HepG2 (cell line): ENCODE results near the gene UBALD1. TPM values are rescaled to one million over a fixed set of nuclear protein-coding genes. Genes with fewer than 3 reads are reported as not detected.
A peak's percentile ranks its signal among the peaks of the same experiment; 100 is the strongest.

ENCODE experiments used
- CBX5 ChIP-seq: sonication (generic); formaldehyde crosslinking; IDR thresholded peaks from 2 replicates; pipeline ENCODE4 v1.4.0; 2020; ENCODE audit warnings: missing genetic modification reagents, borderline replicate concordance
- KLF6 ChIP-seq: IDR thresholded peaks from 2 replicates; pipeline ENCODE4 v1.8.0; 2016; ENCODE audit warnings: missing biosample characterization, missing genetic modification reagents
- KLF9 ChIP-seq: IDR thresholded peaks from 2 replicates; pipeline ENCODE4 v1.6.1; 2016; ENCODE audit warnings: low read depth
- RFXANK ChIP-seq: IDR thresholded peaks from 2 replicates; pipeline ENCODE4 v1.6.1; 2016
- TBX2 ChIP-seq: sonication (generic); formaldehyde crosslinking; IDR thresholded peaks from 2 replicates; pipeline ENCODE4 v1.5.0; 2020; ENCODE audit warnings: missing genetic modification reagents, mild to moderate bottlenecking, borderline replicate concordance
- ZNF143 ChIP-seq: sonication (generic); formaldehyde crosslinking; IDR thresholded peaks from 2 replicates; pipeline ENCODE4 v1.4.0; 2020; ENCODE audit warnings: missing genetic modification reagents
- ZNF160 ChIP-seq: sonication (generic); formaldehyde crosslinking; IDR thresholded peaks from 2 replicates; pipeline ENCODE4 v1.8.0; 2022; ENCODE audit warnings: mild to moderate bottlenecking, inconsistent platforms, missing genetic modification reagents
- ZNF207 ChIP-seq: fragments of 450-650 bp; IDR thresholded peaks from 2 replicates; pipeline ENCODE4 v1.6.1; 2016; ENCODE audit warnings: antibody characterized with exemption, borderline replicate concordance
- polyA plus RNA-seq, 8 experiments: library from polyadenylated mRNA; depleted of rRNA in 3 of 8; stranded (reverse) in 7 of 8; unstranded in 1 of 8; fragments of >200 nt; fragmentation: Illumina TruSeq in 4 of 8; extraction: Trizol in 4 of 8; gene quantifications; 2 replicates each; pipeline versions ENCODE4 v1.2.1 to v1.2.3, GENCODE V29; 2011 to 2016; ENCODE audit warnings: low read depth in 4 of 8, missing spikeins in 1 of 8, mixed read lengths in 1 of 8; ENCODE audit not compliant: insufficient read depth in 1 of 8
- total RNA-seq, 5 experiments: library from RNA; depleted of rRNA; stranded (reverse); fragments of >200 nt; fragmentation: Illumina TruSeq; extraction: Trizol; gene quantifications; 2 replicates each; pipeline ENCODE4 v1.2.3, GENCODE V29; 2016; ENCODE audit warnings: low read depth in 1 of 5
- TF ChIP-seq, protein P1 (sequence below): sonication (generic); formaldehyde crosslinking; IDR thresholded peaks from 2 replicates; pipeline ENCODE4 v1.4.0; 2020; ENCODE audit warnings: missing genetic modification reagents, borderline replicate concordance
- TF ChIP-seq, protein P2 (sequence below): IDR thresholded peaks from 2 replicates; pipeline ENCODE4 v1.6.1; 2012; ENCODE audit warnings: low read depth, low read length, improper control_type of control experiment
- TF ChIP-seq, protein P3 (sequence below): sonication (generic); formaldehyde crosslinking; IDR thresholded peaks from 2 replicates; pipeline ENCODE4 v1.5.1; 2020; ENCODE audit warnings: mild to moderate bottlenecking, missing genetic modification reagents
- TF ChIP-seq, protein P4 (sequence below): sonication (generic); formaldehyde crosslinking; IDR thresholded peaks from 2 replicates; pipeline ENCODE4 v1.5.0; 2020; ENCODE audit warnings: missing genetic modification reagents
- TF ChIP-seq, protein P5 (sequence below): IDR thresholded peaks from 2 replicates; pipeline ENCODE4 v1.6.1; 2016; ENCODE audit warnings: missing compliant biosample characterization, missing genetic modification reagents, borderline replicate concordance
- TF ChIP-seq, protein P6 (sequence below): sonication (generic); formaldehyde crosslinking; IDR thresholded peaks from 2 replicates; pipeline ENCODE4 v1.4.0; 2020; ENCODE audit warnings: missing genetic modification reagents; ENCODE audit errors: not compliant biosample characterization
- TF ChIP-seq, protein P7 (sequence below): sonication (generic); formaldehyde crosslinking; IDR thresholded peaks from 2 replicates; pipeline ENCODE4 v1.5.0; 2020; ENCODE audit warnings: mild to moderate bottlenecking, missing genetic modification reagents

The UBALD1 gene
- total and polyA plus RNA-seq, 2 of the 13 experiments (the other 11 are each of a cell fraction or from before 2014, with no cell fraction given): 6.8 to 12.3 TPM

DNA sequence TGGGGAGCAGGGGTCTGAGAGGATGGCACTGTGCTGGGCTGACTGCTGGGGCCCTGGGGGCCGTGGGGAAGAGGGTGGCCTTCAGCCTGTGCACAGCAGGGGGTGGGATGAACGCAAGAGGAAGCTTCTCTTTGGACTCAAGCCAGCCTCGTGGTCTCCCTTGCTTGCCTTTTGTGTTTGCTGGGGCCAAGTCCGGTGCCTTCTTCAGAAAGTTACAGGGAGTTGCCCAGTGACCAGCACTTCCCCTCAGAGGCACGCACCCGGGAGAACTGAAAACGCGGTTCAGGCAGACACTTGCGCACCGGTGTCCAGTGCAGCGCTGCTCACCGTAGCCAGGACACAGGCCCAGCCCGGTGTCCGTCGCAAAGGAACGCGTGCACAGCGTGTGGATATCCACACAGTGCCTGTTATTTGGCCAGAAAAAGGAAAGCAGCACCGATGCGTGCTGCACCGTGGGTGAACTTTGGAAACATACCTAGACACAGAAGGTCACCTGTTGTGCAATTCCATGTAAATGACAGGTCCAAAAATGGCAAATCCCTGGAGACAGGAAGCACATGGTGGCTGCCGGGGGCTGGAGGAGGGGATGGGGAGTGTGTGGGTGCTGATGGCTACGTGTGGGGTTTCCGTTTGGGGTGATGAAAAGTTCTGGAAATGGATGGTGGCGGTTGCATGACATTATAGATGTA is 49.2 kb upstream of the UBALD1 start (continued):
- TF ChIP-seq KLF9 (no peak), RFXANK (no peak), ZNF160 (CRISPR knock-in tag) (peak; percentile 72), KLF6 (peak; percentile 96), TBX2 (CRISPR knock-in tag) (peak; percentile 83), ZNF143 (CRISPR knock-in tag) (peak; percentile 18; the same call in 1 of the 2 replicates), CBX5 (CRISPR knock-in tag) (no peak; the same call in 1 of the 2 replicates), ZNF207 (no peak)
- TF ChIP-seq, protein P1, sequence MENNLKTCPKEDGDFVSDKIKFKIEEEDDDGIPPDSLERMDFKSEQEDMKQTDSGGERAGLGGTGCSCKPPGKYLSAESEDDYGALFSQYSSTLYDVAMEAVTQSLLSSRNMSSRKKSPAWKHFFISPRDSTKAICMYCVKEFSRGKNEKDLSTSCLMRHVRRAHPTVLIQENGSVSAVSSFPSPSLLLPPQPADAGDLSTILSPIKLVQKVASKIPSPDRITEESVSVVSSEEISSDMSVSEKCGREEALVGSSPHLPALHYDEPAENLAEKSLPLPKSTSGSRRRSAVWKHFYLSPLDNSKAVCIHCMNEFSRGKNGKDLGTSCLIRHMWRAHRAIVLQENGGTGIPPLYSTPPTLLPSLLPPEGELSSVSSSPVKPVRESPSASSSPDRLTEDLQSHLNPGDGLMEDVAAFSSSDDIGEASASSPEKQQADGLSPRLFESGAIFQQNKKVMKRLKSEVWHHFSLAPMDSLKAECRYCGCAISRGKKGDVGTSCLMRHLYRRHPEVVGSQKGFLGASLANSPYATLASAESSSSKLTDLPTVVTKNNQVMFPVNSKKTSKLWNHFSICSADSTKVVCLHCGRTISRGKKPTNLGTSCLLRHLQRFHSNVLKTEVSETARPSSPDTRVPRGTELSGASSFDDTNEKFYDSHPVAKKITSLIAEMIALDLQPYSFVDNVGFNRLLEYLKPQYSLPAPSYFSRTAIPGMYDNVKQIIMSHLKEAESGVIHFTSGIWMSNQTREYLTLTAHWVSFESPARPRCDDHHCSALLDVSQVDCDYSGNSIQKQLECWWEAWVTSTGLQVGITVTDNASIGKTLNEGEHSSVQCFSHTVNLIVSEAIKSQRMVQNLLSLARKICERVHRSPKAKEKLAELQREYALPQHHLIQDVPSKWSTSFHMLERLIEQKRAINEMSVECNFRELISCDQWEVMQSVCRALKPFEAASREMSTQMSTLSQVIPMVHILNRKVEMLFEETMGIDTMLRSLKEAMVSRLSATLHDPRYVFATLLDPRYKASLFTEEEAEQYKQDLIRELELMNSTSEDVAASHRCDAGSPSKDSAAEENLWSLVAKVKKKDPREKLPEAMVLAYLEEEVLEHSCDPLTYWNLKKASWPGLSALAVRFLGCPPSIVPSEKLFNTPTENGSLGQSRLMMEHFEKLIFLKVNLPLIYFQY (CRISPR knock-in tag): peak; percentile 86
- TF ChIP-seq, protein P2, sequence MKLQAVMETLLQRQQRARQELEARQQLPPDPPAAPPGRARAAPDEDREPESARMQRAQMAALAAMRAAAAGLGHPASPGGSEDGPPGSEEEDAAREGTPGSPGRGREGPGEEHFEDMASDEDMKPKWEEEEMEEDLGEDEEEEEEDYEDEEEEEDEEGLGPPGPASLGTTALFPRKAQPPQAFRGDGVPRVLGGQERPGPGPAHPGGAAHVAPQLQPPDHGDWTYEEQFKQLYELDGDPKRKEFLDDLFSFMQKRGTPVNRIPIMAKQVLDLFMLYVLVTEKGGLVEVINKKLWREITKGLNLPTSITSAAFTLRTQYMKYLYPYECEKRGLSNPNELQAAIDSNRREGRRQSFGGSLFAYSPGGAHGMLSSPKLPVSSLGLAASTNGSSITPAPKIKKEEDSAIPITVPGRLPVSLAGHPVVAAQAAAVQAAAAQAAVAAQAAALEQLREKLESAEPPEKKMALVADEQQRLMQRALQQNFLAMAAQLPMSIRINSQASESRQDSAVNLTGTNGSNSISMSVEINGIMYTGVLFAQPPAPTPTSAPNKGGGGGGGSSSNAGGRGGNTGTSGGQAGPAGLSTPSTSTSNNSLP: 0 out of 2 replicates have a peak, but pooled peaks have one; percentile 24
- TF ChIP-seq, protein P3, sequence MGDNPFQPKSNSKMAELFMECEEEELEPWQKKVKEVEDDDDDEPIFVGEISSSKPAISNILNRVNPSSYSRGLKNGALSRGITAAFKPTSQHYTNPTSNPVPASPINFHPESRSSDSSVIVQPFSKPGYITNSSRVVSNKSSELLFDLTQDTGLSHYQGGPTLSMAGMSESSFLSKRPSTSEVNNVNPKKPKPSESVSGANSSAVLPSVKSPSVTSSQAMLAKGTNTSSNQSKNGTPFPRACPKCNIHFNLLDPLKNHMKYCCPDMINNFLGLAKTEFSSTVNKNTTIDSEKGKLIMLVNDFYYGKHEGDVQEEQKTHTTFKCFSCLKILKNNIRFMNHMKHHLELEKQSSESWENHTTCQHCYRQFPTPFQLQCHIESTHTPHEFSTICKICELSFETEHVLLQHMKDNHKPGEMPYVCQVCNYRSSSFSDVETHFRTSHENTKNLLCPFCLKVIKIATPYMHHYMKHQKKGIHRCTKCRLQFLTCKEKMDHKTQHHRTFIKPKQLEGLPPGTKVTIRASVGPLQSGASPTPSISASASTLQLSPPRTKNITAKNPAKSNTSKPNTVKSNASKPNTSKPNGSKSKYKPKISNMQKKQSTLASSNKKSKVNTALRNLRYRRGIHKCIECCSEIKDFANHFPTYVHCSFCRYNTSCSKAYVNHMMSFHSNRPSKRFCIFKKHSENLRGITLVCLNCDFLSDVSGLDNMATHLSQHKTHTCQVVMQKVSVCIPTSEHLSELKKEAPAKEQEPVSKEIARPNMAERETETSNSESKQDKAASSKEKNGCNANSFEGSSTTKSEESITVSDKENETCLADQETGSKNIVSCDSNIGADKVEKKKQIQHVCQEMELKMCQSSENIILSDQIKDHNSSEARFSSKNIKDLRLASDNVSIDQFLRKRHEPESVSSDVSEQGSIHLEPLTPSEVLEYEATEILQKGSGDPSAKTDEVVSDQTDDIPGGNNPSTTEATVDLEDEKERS (CRISPR knock-in tag): peak; percentile 91; the same call in 1 of the 2 replicates
- TF ChIP-seq, protein P4, sequence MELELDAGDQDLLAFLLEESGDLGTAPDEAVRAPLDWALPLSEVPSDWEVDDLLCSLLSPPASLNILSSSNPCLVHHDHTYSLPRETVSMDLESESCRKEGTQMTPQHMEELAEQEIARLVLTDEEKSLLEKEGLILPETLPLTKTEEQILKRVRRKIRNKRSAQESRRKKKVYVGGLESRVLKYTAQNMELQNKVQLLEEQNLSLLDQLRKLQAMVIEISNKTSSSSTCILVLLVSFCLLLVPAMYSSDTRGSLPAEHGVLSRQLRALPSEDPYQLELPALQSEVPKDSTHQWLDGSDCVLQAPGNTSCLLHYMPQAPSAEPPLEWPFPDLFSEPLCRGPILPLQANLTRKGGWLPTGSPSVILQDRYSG (CRISPR knock-in tag): peak; percentile 97
- TF ChIP-seq, protein P5, sequence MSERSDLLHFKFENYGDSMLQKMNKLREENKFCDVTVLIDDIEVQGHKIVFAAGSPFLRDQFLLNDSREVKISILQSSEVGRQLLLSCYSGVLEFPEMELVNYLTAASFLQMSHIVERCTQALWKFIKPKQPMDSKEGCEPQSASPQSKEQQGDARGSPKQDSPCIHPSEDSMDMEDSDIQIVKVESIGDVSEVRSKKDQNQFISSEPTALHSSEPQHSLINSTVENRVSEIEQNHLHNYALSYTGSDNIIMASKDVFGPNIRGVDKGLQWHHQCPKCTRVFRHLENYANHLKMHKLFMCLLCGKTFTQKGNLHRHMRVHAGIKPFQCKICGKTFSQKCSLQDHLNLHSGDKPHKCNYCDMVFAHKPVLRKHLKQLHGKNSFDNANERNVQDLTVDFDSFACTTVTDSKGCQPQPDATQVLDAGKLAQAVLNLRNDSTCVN (CRISPR knock-in tag): peak; percentile 90
- TF ChIP-seq, protein P6, sequence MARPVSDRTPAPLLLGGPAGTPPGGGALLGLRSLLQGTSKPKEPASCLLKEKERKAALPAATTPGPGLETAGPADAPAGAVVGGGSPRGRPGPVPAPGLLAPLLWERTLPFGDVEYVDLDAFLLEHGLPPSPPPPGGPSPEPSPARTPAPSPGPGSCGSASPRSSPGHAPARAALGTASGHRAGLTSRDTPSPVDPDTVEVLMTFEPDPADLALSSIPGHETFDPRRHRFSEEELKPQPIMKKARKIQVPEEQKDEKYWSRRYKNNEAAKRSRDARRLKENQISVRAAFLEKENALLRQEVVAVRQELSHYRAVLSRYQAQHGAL (CRISPR knock-in tag): peak; percentile 50
- TF ChIP-seq, protein P7, sequence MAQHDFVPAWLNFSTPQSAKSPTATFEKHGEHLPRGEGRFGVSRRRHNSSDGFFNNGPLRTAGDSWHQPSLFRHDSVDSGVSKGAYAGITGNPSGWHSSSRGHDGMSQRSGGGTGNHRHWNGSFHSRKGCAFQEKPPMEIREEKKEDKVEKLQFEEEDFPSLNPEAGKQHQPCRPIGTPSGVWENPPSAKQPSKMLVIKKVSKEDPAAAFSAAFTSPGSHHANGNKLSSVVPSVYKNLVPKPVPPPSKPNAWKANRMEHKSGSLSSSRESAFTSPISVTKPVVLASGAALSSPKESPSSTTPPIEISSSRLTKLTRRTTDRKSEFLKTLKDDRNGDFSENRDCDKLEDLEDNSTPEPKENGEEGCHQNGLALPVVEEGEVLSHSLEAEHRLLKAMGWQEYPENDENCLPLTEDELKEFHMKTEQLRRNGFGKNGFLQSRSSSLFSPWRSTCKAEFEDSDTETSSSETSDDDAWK (CRISPR knock-in tag): no peak
